Frontal cortex (tissue), 4 donors: ENCODE results near the gene SPEM3. TPM values are rescaled to one million over a fixed set of nuclear protein-coding genes. Genes with fewer than 3 reads are reported as not detected.
A peak's percentile ranks its signal among the peaks of the same experiment; 100 is the strongest.

ENCODE experiments used
- DNase-seq, 2 donors: peaks; one replicate each; pipeline ENCODE4 v3.0.0; 2012; ENCODE audit warnings: low spot score in 2 of 2
- FAIRE-seq: peaks from 2 replicates; lab custom pipeline; 2012; peaks lifted over from hg19 to GRCh38; lab: Jason Lieb, UNC
- total RNA-seq: library from RNA; depleted of rRNA; stranded (reverse); fragments of >200 nt; gene quantifications from one replicate; pipeline ENCODE4 v1.2.3, GENCODE V29; 2014
- donor health status: control.
- donor health status: control.
- donor health status: control.

Gene SPEM3
- total RNA-seq, 1 donor from 2014 or later, result not detected

GRCh38 chr17:7403043-7403726 is 25.5 kb upstream of the SPEM3 start:
- DNase-seq, result no peak
- no peak for FAIRE-seq

GRCh38 chr17:7403727-7403976 is 25.0 kb upstream of the SPEM3 start:
- DNase-seq (no peak), FAIRE-seq (no peak)

- FAIRE-seq (peak; percentile 95), DNase-seq (peak; percentile 94)
These were observed 24.5 kb upstream of the SPEM3 start, which contains the start of gene TMEM256 for GRCh38 chr17:7403977-7404736. Gene TMEM256, minus strand, starts transcription at chr17:7404097. Its CDS starts 13 bp downstream, at chr17:7404084.

- DNase-seq (peak; percentile 80 to 89), FAIRE-seq (no peak)
These were observed 23.8 kb upstream of the SPEM3 start for GRCh38 chr17:7404737-7405349.

GRCh38 chr17:7405350-7406234 is 23.1 kb upstream of the SPEM3 start:
- DNase-seq, result no peak
- no peak for FAIRE-seq

- DNase-seq (no peak), FAIRE-seq (no peak)
These were observed 22.3 kb upstream of the SPEM3 start for GRCh38 chr17:7406235-7406825.

GRCh38 chr17:7407082-7407481 is 21.6 kb upstream of the SPEM3 start:
- DNase-seq (no peak), FAIRE-seq (no peak)

GRCh38 chr17:7407485-7408251 is 21.0 kb upstream of the SPEM3 start, which contains the start of gene NLGN2:
Gene NLGN2, plus strand, starts transcription at chr17:7407845. Its CDS starts 411 bp downstream, at chr17:7408256.
- FAIRE-seq (no peak), DNase-seq (no peak)

- no peak for DNase-seq
- FAIRE-seq, result no peak
These were observed 20.4 kb upstream of the SPEM3 start for GRCh38 chr17:7408252-7408727.

GRCh38 chr17:7408863-7409262 is 19.8 kb upstream of the SPEM3 start:
- DNase-seq (no peak), FAIRE-seq (no peak)

- DNase-seq, result no peak
- no peak for FAIRE-seq
These were observed 18.9 kb upstream of the SPEM3 start for GRCh38 chr17:7409716-7410115.

GRCh38 chr17:7410634-7411426 is 17.8 kb upstream of the SPEM3 start:
- DNase-seq, result no peak
- FAIRE-seq, result no peak

GRCh38 chr17:7411427-7411750 is 17.3 kb upstream of the SPEM3 start:
- FAIRE-seq (no peak), DNase-seq (no peak)

- FAIRE-seq (no peak), DNase-seq (no peak)
These were observed 15.2 kb upstream of the SPEM3 start for GRCh38 chr17:7413346-7413985.

- DNase-seq, result no peak
- FAIRE-seq, result no peak
These were observed 13.8 kb upstream of the SPEM3 start for GRCh38 chr17:7414837-7415236.

- no peak for FAIRE-seq
These were observed 12.9 kb upstream of the SPEM3 start for GRCh38 chr17:7415784-7416183.

GRCh38 chr17:7416323-7416722 is 12.3 kb upstream of the SPEM3 start:
- FAIRE-seq (no peak), DNase-seq (no peak)

More at GRCh38 chr17:7415784-7416183, 12.9 kb upstream of the SPEM3 start:
- no peak for DNase-seq
